ENCODE measurements around the gene MYH11.
"Not testable (repeated sequence)": the region's sequence is repeated elsewhere in the genome, so short reads cannot be mapped to it uniquely, and the experiment has no call there.

MYH11 gene

GRCh38 chr16:15665107-15665506, 191.7 kb downstream of the MYH11 start:
- no peak for DNase-seq (ENCODE audit: low spot score)
- no peak for TF ChIP-seq CTCF (IDR thresholded peaks at IDR 0.05; ENCODE audit: extremely low read depth, insufficient read depth, missing control alignments)
- in situ Hi-C loops (cut with MboI; ENCODE audit: low pct_unique_long_range_greater_than_20kb, low sequenced_read_pairs, unreplicated experiment): no loop called here

GRCh38 chr16:15660203-15660601, 196.6 kb downstream of the MYH11 start:
- no peak for TF ChIP-seq CTCF (IDR thresholded peaks at IDR 0.05; ENCODE audit: extremely low read depth, insufficient read depth, missing control alignments)

GRCh38 chr16:15658556-15658955, 198.3 kb downstream of the MYH11 start:
- TF ChIP-seq CTCF (IDR thresholded peaks at IDR 0.05; ENCODE audit: extremely low read depth, insufficient read depth, missing control alignments): no peak
- in situ Hi-C loops (cut with MboI; ENCODE audit: low pct_unique_long_range_greater_than_20kb, low sequenced_read_pairs, unreplicated experiment): no loop called here
- no peak for DNase-seq (ENCODE audit: low spot score)

More at GRCh38 chr16:15660203-15660601, 196.6 kb downstream of the MYH11 start:
- DNase-seq (ENCODE audit: low spot score): no peak
- in situ Hi-C loops (cut with MboI; ENCODE audit: low pct_unique_long_range_greater_than_20kb, low sequenced_read_pairs, unreplicated experiment): no loop called here

- TF ChIP-seq CTCF (IDR thresholded peaks at IDR 0.05; ENCODE audit: extremely low read depth, insufficient read depth, missing control alignments): no peak
- in situ Hi-C loops (cut with MboI; ENCODE audit: low pct_unique_long_range_greater_than_20kb, low sequenced_read_pairs, unreplicated experiment): no loop called here
- no peak for DNase-seq (ENCODE audit: low spot score)
Observed at GRCh38 chr16:15658149-15658548, 198.7 kb downstream of the MYH11 start.

GRCh38 chr16:15655561-15655960, 201.3 kb downstream of the MYH11 start:
- in situ Hi-C loops (cut with MboI; ENCODE audit: low pct_unique_long_range_greater_than_20kb, low sequenced_read_pairs, unreplicated experiment); DNase-seq (ENCODE audit: low spot score): not testable (repeated sequence)

GRCh38 chr16:15654591-15654990, 202.2 kb downstream of the MYH11 start:
- no peak for TF ChIP-seq CTCF (IDR thresholded peaks at IDR 0.05; ENCODE audit: extremely low read depth, insufficient read depth, missing control alignments)
- no peak for DNase-seq (ENCODE audit: low spot score)
- in situ Hi-C loops (cut with MboI; ENCODE audit: low pct_unique_long_range_greater_than_20kb, low sequenced_read_pairs, unreplicated experiment): no loop called here

GRCh38 chr16:15653227-15653626, 203.6 kb downstream of the MYH11 start:
- no peak for TF ChIP-seq CTCF (IDR thresholded peaks at IDR 0.05; ENCODE audit: extremely low read depth, insufficient read depth, missing control alignments)
- DNase-seq (ENCODE audit: low spot score): no peak
- in situ Hi-C loops (cut with MboI; ENCODE audit: low pct_unique_long_range_greater_than_20kb, low sequenced_read_pairs, unreplicated experiment): no loop called here
